Fibroblast of mammary gland (primary cell): ENCODE results near the gene GNA15.
"Not testable (repeated sequence)": the region's sequence is repeated elsewhere in the genome, so short reads cannot be mapped to it uniquely, and the experiment has no call there.

ENCODE experiments used
- DNase-seq: peaks from one replicate; pipeline ENCODE4 v3.0.0-alpha.2; 2010; ENCODE audit warnings: low read depth
- H3K4me3 ChIP-seq: 2 replicates; pipeline ENCODE4 v1.5.1; 2011; ENCODE audit warnings: low read depth, mild to moderate bottlenecking, low read length, moderate library complexity; ENCODE audit not compliant: control insufficient read depth
- CTCF ChIP-seq: conservative IDR thresholded peaks from 2 replicates; pipeline ENCODE4 v1.5.1; 2011; ENCODE audit warnings: low read depth, low read length, inconsistent platforms; ENCODE audit not compliant: control insufficient read depth, insufficient read depth

The GNA15 gene

GRCh38 chr19:3163230-3163886 is 27.5 kb downstream of the GNA15 start:
- TF ChIP-seq CTCF, result peak; percentile 95
- H3K4me3 ChIP-seq, result no peak overlapping the region
- peak; percentile 54 for DNase-seq

DNA sequence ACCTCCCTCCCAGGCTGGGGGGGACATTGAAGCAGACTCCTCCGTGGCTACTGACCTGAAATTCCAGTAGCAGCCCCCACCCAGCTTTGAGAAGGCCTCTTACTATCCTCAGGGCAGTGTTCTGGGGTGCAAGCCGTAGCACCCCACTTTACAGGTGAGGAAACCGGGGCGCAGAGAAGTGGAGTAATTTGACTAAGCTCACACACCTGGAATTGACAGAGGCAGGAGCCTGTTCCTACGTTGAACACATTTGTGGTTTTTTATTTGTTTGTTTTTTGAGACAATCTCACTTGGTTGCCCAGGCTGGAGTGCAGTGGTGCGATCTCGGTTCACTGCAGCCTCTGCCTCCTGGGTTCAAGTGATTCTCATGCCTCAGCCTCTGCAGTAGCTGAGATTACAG is 28.1 kb downstream of the GNA15 start:
- no peak for TF ChIP-seq CTCF
- H3K4me3 ChIP-seq, result no peak overlapping the region
- DNase-seq, result no peak

DNA sequence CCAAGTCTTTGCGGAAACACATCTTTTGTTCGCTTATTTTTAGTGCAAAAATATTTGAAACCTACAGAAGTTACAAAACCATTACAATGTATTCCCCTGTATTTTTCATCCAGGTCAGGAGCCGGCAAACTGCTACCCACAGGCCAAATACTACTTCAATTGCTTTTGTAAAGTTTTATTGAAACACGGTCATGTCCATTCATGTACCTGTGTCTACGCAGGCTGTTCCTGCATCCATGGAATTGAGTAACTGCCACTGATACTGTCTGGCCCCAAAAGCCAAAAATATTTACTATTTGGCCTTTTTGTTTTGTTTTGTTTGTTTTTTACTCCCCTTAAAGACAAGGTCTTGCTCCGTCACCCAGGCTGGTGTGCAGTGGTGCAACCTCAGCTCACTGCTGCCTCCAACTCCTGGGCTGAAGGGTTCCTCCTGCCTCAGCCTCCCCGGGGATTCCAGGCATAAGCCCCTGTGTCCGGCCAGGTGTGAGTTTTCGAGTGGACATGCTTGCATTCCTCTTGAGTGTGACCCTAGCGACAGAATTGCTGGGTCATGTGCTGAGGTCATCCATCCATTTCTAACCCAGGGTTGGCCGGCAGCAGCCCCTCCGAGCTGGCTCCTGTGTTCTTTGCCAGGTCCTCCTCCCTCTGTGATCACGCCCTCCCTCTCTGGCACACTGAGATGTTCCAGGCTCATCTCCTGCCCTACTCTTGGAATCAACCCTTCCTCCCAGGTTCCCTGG is 31.9 kb downstream of the GNA15 start:
- no peak for DNase-seq
- no peak for TF ChIP-seq CTCF
- H3K4me3 ChIP-seq, result no peak overlapping the region

- no peak for TF ChIP-seq CTCF
- no peak overlapping the region for H3K4me3 ChIP-seq
- DNase-seq, result no peak
Measured at GRCh38 chr19:3171894-3172672, 36.2 kb downstream of the GNA15 start.

- H3K4me3 ChIP-seq, DNase-seq: not testable (repeated sequence)
Measured at GRCh38 chr19:3172673-3173000, 36.8 kb downstream of the GNA15 start.

DNA sequence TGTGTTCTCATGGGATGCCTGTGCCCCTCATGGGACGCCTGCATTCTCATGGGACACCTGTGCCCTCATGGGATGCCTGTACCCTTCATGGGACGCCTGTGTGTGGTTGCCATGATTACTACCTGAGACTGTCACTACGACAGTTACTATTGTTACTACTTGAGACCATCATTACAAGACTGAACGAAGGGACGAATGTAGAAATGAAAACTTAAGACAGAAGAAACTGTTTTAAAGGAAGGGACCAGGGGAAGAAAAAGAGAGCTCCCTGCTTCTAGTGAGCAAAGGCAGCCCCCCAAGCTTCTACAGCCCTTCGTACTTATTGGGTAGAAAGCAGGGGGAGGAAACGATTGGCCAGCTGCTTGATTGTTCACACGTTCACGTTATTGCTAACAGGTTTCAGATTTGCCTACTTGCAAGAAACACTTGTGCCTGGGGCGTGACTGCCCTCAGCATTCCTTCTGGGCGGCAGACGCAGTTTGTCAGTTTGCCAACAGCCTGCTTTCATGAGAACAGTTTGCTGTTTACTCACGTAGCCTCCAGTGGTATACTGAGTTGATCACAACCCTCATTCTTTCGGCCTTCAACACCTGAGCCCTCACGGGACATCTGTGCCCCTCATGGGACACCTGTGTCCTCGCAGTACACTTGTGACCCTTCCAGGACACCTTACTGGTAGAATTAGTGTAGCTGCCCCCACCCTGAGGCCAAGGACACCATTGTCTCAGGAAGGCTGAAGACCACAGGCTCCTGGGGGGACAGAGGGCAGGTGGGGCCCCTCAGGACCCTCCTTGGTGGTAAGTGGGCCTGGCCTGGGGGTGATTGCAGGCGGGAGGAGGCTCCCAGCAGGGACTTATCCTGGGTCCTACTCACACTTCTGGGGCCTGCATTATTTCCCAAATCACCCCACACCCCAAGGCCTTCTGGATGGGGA is 40.2 kb downstream of the GNA15 start:
- DNase-seq, result peak; percentile 65
- no peak overlapping the region for H3K4me3 ChIP-seq
- TF ChIP-seq CTCF, result no peak
